Measurements from ENCODE around the gene APOH.

DNA sequence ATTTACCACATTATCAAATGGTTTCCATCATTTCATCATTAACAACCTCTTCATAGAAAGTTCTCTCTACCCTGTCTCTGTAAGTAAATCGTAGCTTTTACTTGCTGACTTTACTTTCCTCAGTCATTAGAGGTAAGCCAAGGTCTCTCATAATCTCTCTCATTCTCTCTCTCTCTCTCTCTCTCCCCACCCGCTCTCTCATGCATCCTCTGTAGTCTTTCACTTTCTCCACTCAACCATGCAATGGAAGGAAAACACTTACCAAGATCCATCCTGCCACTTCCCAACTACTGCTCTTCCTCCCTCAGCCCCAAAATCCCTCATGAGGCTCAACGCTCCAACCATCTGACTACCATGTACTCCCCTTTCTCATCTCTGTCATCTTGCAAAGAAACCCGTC, 43.4 kb downstream of the APOH start:
- no peak for TF ChIP-seq POLR2A (IDR thresholded peaks at IDR 0.05)
- TF ChIP-seq, protein P1, sequence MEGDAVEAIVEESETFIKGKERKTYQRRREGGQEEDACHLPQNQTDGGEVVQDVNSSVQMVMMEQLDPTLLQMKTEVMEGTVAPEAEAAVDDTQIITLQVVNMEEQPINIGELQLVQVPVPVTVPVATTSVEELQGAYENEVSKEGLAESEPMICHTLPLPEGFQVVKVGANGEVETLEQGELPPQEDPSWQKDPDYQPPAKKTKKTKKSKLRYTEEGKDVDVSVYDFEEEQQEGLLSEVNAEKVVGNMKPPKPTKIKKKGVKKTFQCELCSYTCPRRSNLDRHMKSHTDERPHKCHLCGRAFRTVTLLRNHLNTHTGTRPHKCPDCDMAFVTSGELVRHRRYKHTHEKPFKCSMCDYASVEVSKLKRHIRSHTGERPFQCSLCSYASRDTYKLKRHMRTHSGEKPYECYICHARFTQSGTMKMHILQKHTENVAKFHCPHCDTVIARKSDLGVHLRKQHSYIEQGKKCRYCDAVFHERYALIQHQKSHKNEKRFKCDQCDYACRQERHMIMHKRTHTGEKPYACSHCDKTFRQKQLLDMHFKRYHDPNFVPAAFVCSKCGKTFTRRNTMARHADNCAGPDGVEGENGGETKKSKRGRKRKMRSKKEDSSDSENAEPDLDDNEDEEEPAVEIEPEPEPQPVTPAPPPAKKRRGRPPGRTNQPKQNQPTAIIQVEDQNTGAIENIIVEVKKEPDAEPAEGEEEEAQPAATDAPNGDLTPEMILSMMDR (IDR thresholded peaks at IDR 0.05) = no peak

All from esophagus squamous epithelium (tissue), 4 donors.